HG03520 (cell line): ENCODE data around the gene ACAP2.

Experiments
- ATAC-seq: cut with Tn5 transposase; IDR thresholded peaks from one replicate; pipeline ENCODE4 v1.9.1; 2021; ENCODE audit warnings: mild to moderate bottlenecking, moderate library complexity; ENCODE audit not compliant: unreplicated experiment

The ACAP2 gene

GRCh38 chr3:195263193-195263924, 179.5 kb downstream of the ACAP2 start:
- ATAC-seq = no peak

GRCh38 chr3:195261925-195262324, 180.9 kb downstream of the ACAP2 start:
- ATAC-seq = no peak

- ATAC-seq = peak; percentile 26
These were observed 182.4 kb downstream of the ACAP2 start for GRCh38 chr3:195260280-195260905.

GRCh38 chr3:195259475-195260279, 183.1 kb downstream of the ACAP2 start:
- ATAC-seq = peak; percentile 78

- no peak for ATAC-seq
These were observed 183.7 kb downstream of the ACAP2 start for GRCh38 chr3:195259154-195259474.

- no peak for ATAC-seq
These were observed 184.2 kb downstream of the ACAP2 start for GRCh38 chr3:195258449-195259153.

- ATAC-seq = no peak
These were observed 185.1 kb downstream of the ACAP2 start for GRCh38 chr3:195257454-195258448.

GRCh38 chr3:195256639-195257453, 186.0 kb downstream of the ACAP2 start:
- ATAC-seq = no peak

GRCh38 chr3:195255571-195256501, 187.0 kb downstream of the ACAP2 start:
- no peak for ATAC-seq

GRCh38 chr3:195255176-195255500, 187.7 kb downstream of the ACAP2 start:
- ATAC-seq = no peak

GRCh38 chr3:195254454-195255175, 188.2 kb downstream of the ACAP2 start:
- no peak for ATAC-seq

- ATAC-seq = no peak
These were observed 188.8 kb downstream of the ACAP2 start for GRCh38 chr3:195253923-195254432.

- ATAC-seq = no peak
These were observed 191.3 kb downstream of the ACAP2 start for GRCh38 chr3:195251336-195252065.

- no peak for ATAC-seq
These were observed 192.2 kb downstream of the ACAP2 start for GRCh38 chr3:195250473-195251251.

GRCh38 chr3:195249858-195250464, 192.9 kb downstream of the ACAP2 start:
- no peak for ATAC-seq
